ENCODE data around the gene TSHR. TPM values are rescaled to one million over a fixed set of nuclear protein-coding genes. Genes with fewer than 3 reads are reported as not detected.

Gene TSHR
- total RNA-seq, 4 donors from 2014 or later = not detected

GRCh38 chr14:81165188-81165587, 209.8 kb downstream of the TSHR start:
- no peak overlapping the region for H3K4me3 ChIP-seq
- H3K36me3 ChIP-seq = no peaks in the 10 kb centered on the region
- no peak for DNase-seq (ENCODE audit: low spot score in 2 of 2)
- 60% methylated on average over 4 of the region's 4 CpGs for WGBS
- TF ChIP-seq POLR2A (IDR thresholded peaks at IDR 0.05) (no peak), POLR2AphosphoS5 (IDR thresholded peaks at IDR 0.05) (no peak), EP300 (IDR thresholded peaks at IDR 0.05) (no peak)
- TF ChIP-seq, protein P1, sequence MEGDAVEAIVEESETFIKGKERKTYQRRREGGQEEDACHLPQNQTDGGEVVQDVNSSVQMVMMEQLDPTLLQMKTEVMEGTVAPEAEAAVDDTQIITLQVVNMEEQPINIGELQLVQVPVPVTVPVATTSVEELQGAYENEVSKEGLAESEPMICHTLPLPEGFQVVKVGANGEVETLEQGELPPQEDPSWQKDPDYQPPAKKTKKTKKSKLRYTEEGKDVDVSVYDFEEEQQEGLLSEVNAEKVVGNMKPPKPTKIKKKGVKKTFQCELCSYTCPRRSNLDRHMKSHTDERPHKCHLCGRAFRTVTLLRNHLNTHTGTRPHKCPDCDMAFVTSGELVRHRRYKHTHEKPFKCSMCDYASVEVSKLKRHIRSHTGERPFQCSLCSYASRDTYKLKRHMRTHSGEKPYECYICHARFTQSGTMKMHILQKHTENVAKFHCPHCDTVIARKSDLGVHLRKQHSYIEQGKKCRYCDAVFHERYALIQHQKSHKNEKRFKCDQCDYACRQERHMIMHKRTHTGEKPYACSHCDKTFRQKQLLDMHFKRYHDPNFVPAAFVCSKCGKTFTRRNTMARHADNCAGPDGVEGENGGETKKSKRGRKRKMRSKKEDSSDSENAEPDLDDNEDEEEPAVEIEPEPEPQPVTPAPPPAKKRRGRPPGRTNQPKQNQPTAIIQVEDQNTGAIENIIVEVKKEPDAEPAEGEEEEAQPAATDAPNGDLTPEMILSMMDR (IDR thresholded peaks at IDR 0.05) = no peak
- no peaks in the 10 kb centered on the region for H3K9me3 ChIP-seq
- H3K27me3 ChIP-seq = no peaks in the 10 kb centered on the region
- H3K27ac ChIP-seq = no peak overlapping the region
- H3K4me1 ChIP-seq = peaks cover 12% of the 10 kb centered on the region

DNA sequence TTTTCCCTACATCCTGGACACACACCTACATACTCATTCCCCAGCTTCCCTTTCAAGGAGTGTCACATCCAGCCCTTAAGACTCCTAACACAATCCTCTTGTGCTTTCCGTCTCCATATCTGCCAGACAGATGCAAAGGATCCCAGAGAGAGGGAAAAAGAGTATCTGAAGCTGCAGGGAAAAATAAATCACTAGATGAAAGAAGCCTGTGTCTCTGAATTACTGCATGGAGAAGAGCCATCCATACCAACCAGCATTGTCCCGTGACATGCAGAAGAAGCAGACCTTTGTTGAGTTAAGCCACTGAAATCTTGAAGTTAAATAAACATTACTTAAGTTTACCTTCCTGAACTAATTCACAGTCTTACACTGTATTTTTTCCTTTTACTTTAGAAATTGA, 210.7 kb downstream of the TSHR start:
- no peak for DNase-seq (ENCODE audit: low spot score in 2 of 2)
- TF ChIP-seq, protein P1 (IDR thresholded peaks at IDR 0.05) = no peak
- TF ChIP-seq EP300 (IDR thresholded peaks at IDR 0.05) (no peak), POLR2AphosphoS5 (IDR thresholded peaks at IDR 0.05) (no peak)
- WGBS = 83% methylated on average over 2 of the region's 2 CpGs

GRCh38 chr14:81169267-81169666, 213.8 kb downstream of the TSHR start:
- H3K4me1 ChIP-seq = peaks cover 20% of the 10 kb centered on the region
- no peak for DNase-seq (ENCODE audit: low spot score in 2 of 2)
- H3K27ac ChIP-seq = peak overlapping the region; percentile 96
- peak overlapping the region; percentile 81 for H3K4me3 ChIP-seq
- WGBS = 54% methylated on average over 4 of the region's 4 CpGs
- TF ChIP-seq POLR2A (IDR thresholded peaks at IDR 0.05) (no peak), EP300 (IDR thresholded peaks at IDR 0.05) (no peak), POLR2AphosphoS5 (IDR thresholded peaks at IDR 0.05) (no peak)
- TF ChIP-seq, protein P1 (IDR thresholded peaks at IDR 0.05) = no peak
- H3K9me3 ChIP-seq = no peaks in the 10 kb centered on the region
- H3K27me3 ChIP-seq = no peaks in the 10 kb centered on the region
- H3K36me3 ChIP-seq = no peaks in the 10 kb centered on the region

More for the DNA sequence above, 210.7 kb downstream of the TSHR start:
- Histone ChIP-seq H3K27me3 (no peaks in the 10 kb centered on the region), H3K36me3 (no peaks in the 10 kb centered on the region), H3K4me3 (no peak overlapping the region), H3K9me3 (no peaks in the 10 kb centered on the region), H3K27ac (no peak overlapping the region), H3K4me1 (peaks cover 17% of the 10 kb centered on the region)

DNA sequence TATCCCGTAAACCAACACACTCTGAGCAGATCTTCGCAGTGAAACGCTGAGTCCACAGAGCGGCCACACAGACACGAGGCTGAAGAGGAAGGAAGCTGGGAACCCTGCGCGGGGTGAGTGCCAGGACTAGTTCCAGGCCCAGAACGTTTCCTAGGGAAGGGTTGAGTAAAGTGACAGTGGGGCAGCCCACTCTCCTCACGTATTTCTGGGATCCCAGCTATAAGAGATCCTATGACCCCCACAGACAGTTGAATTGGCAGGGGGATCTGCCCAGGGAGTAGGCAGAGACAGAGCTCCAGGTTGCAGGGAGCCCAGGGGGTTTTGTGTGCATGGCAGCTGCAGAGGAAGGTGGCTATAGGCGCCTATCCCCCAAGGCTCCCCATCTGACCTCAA, 214.3 kb downstream of the TSHR start:
- Histone ChIP-seq H3K9me3 (no peaks in the 10 kb centered on the region), H3K27ac (peak overlapping the region; percentile 96), H3K27me3 (no peaks in the 10 kb centered on the region), H3K4me3 (peak overlapping the region; percentile 81), H3K36me3 (no peaks in the 10 kb centered on the region), H3K4me1 (peaks cover 20% of the 10 kb centered on the region)
- TF ChIP-seq EP300 (IDR thresholded peaks at IDR 0.05) (no peak), POLR2A (IDR thresholded peaks at IDR 0.05) (no peak), POLR2AphosphoS5 (IDR thresholded peaks at IDR 0.05) (no peak)
- TF ChIP-seq, protein P1 (IDR thresholded peaks at IDR 0.05) = no peak
- DNase-seq (ENCODE audit: low spot score in 2 of 2) = peak; percentile 77 to 83
- 6% methylated on average over 9 of the region's 10 CpGs for WGBS

DNA sequence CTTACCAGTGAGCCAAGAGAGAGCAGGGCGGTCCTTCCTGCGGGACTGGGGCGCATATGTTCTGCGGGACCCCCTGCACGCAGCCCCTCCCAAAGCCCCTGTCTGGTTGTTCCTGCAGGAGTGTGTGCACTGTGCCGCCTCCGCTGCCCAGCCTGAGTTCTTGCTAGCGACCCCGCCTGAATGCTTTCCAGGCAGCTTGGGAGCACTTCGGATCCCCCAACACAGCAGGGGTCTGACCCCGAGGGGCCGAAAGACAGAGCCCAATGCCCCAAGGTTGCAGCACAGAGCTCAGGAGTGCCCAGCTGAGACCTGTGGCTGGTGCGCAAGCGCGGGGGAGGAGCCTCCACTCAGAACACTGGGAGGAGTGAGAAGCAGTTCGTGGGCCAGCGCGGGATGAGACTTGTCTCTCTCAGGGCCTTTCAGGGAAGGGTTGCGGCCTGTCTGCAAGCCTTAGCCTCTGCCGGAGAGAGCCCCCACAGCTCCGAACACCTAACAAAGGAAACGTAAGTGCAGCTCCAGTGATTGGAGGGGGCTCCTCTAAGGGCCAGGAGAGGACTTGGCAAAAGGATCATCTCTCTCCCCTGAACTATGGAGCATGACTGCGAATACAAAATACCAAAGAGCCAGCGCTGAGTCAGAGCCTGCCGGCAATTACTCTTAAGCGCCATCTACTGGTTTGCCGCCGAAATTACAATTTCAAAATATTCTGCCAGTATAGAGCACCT, 214.8 kb downstream of the TSHR start:
- H3K27me3 ChIP-seq = no peaks in the 10 kb centered on the region
- H3K4me1 ChIP-seq = peaks cover 20% of the 10 kb centered on the region
- peak; percentile 95 to 96 for DNase-seq (ENCODE audit: low spot score in 2 of 2)
- H3K27ac ChIP-seq = peak overlapping the region; percentile 96
- no peaks in the 10 kb centered on the region for H3K9me3 ChIP-seq
- no peaks in the 10 kb centered on the region for H3K36me3 ChIP-seq
- TF ChIP-seq POLR2A (IDR thresholded peaks at IDR 0.05) = peak in 1 of 2 donors; percentile 50
- TF ChIP-seq, protein P1 (IDR thresholded peaks at IDR 0.05) = peak; percentile 64 to 87
- TF ChIP-seq POLR2AphosphoS5 (IDR thresholded peaks at IDR 0.05) = no peak
- no peak for TF ChIP-seq EP300 (IDR thresholded peaks at IDR 0.05)
- H3K4me3 ChIP-seq = peak overlapping the region; percentile 81
- under 1% methylated on average over 8 of the region's 28 CpGs for whole genome bisulfite sequencing

Measured in suprapubic skin (tissue), 4 donors.